ENCODE measurements around the gene RBBP4.
A peak's percentile ranks its signal among the peaks of the same experiment; 100 is the strongest.
"Not testable (repeated sequence)": the region's sequence is repeated elsewhere in the genome, so short reads cannot be mapped to it uniquely, and the experiment has no call there.

The RBBP4 gene

GRCh38 chr1:32693455-32694174, 42.6 kb downstream of the RBBP4 start:
- DNase-seq (ENCODE audit: low read depth) = no peak

DNA sequence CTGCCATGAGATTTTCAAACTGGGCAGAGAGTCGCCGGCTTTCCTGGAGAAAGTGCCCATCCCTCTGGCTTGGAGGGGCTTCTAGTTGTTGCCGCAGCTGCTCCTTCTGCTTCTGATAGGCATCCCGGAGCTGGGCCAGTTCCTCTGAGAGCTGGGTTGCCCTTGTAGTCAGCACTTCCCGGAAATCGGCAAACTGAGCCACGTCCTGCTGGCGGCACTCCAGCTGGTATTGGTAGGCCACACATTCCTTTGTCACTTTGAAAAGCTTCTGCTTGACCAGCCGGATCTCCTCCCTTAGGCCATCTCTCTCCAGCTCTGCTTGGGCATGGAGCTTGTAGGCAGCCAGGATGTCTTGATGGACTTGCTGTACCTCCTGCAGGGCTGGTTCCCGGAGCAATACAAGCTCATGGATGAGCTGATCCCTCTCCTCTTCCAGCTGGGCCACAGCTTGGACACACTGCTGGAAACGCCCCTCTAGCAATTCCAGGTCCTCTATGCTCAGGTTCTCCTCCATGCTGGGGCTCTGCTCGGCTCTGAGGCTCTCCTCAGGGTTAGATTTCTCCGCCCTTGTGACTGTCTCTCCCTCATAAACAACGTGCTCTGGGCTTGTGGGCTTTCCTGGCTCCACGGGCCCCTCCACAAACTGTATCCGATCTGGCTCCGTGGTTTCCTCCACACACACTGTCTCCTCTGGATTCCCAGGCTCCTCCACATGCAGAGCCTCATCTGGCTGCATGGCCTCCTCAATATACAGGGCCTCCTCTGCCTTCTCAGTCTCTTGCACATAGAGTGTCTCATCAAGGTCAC, 44.3 kb downstream of the RBBP4 start:
- no peak for DNase-seq (ENCODE audit: low read depth)

DNA sequence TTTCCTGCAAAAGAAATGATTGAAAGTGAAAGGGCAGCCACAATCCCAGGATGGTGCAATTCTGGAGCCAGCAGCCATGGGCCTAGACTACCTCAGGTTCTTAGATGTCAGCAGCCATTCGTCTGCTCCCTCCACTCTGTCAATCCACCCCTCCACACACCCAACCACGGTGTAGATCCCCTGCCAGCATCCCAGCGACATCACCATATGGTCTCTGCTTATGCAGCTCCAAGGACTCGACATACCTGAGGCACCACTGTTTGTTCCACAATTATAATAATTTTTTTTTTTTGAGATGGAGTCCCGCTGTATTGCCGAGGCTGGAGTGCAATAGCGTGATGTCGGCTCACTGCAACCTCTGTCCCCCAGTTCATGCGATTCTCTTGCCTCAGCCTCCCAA, 45.0 kb downstream of the RBBP4 start:
- no peak for DNase-seq (ENCODE audit: low read depth)

DNA sequence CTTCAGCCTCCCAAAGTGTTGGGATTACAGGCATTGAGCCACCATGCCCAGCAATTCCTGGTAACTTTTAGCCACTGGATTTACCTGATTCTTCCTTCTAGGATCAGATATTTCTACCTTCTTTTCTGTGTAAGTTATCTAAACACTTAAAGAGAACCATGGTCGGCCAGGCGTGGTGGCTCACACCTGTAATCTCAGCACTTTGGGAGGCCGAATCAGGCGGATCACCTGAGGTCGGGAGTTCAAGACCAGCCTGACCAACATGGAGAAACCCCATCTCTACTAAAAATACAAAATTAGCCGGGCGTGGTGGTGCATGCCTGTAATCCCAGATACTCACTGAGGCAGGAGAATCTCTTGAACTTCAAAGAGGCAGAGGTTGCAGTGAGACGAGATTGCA, 46.0 kb downstream of the RBBP4 start:
- DNase-seq (ENCODE audit: low read depth) = not testable (repeated sequence)

- no peak for DNase-seq (ENCODE audit: low read depth)
Measured at GRCh38 chr1:32701421-32701911, 50.5 kb downstream of the RBBP4 start.

- DNase-seq (ENCODE audit: low read depth) = no peak
Measured at GRCh38 chr1:32701951-32702598, 51.1 kb downstream of the RBBP4 start.

DNA sequence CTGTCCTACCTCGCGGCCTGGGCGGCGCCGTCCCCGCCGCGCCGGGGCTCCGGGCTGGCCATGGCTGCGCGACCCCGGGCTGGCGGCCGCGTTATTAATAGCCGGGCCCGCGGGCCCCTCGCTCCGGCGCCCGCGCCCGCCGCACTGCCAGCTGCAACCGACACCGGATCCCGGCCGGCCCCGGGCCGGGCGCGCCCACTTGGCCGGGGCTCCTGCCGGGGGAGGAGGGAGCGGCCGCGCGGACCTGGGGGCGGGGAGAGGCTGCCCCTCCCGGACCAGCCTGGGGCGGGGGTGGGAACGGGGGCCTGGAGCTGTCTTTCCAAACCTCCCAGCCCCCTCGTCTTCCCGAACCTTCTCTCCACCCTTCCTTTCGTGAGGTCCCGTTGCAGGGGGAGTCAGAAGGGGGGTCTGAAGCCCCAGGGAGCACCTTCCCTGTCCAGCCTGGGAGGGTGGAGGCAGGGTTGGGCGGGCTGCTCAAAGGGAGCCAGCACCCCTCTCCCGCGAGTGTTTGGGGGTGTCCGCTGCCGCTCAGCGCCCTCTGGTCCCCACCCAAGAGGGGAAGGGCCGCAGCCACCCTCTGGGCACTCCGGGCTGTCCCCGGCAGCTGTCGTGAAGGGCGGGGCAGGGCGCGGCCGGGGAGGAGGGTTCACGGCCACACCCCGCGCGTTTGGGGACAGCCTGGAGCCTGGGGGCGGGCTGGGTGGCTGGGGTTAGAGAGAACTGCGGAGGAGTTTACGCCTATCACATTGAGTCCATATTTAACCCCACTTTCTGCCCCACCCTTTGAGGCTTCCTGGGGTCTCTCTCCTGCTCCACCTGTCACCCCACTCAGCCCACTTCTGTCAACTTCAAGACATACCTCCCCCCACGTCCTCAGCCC, 51.8 kb downstream of the RBBP4 start, which contains the start of gene SYNC:
Gene SYNC (minus strand): TSS at position 172 of the 880 bp plus-strand sequence. CDS start 110 bp downstream, at position 62.
- no peak for DNase-seq (ENCODE audit: low read depth)

- no peak for DNase-seq (ENCODE audit: low read depth)
Measured at GRCh38 chr1:32703479-32704291, 52.7 kb downstream of the RBBP4 start.

DNA sequence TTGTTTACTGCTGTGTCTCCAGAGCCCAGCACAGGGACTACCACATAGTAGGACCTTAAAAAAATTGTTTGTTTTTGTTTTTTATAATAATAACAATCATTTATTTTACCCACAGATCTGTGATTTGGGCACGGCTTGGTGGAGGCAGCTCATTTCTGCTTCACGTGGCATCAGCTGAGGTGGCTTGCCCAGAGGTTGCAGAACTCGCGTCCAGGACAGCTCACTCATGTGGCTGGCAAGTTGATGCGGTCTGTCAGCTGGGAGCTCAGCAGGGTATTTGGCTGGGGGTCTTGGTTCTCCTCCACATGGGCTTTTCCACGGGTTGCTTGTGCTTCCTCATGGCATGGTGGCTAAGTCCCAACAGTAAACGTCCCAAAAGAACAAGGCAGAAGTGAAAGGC, 54.5 kb downstream of the RBBP4 start:
- DNase-seq (ENCODE audit: low read depth) = no peak

GRCh38 chr1:32706491-32706890, 55.5 kb downstream of the RBBP4 start:
- no peak for DNase-seq (ENCODE audit: low read depth)

GRCh38 chr1:32709075-32709474, 58.1 kb downstream of the RBBP4 start:
- no peak for DNase-seq (ENCODE audit: low read depth)

DNA sequence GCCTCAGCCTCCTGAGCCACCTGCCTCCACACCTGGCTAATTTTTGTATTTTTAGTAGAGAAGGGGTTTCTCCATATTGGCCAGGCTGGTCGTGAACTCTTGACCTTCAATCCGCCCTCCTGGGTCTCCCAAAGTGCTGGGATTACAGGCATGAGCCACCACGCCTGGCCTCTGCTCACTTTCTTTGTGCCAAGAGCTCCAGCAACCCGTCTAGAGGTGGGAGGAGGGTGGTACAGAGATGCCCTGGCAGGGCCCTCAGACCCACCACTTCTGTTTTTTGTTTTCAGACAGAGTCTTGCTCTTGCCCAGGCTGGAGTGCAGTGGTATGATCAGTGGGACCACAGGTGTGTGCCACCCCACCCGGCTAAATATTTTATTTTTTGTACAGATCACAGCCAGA, 58.5 kb downstream of the RBBP4 start:
- DNase-seq (ENCODE audit: low read depth) = no peak

DNA sequence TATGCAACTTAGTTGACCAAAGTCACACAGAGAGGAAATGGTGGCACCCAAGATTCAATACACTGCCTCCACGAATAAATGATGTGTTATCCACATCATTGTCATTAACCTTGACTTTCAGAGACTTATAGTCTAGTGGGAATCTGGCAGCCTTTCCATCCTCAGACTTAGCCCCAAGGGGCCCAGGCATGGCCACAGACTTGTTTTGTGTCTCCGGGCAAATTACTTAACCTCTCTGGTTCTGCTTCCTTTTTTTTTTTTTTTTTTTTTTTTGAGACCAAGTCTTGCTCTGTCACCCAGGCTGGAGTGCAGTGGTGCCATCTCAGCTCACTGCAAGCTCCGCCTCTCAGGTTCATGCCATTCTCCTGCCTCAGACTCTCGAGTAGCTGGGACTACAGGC, 60.2 kb downstream of the RBBP4 start:
- not testable (repeated sequence) for DNase-seq (ENCODE audit: low read depth)

DNA sequence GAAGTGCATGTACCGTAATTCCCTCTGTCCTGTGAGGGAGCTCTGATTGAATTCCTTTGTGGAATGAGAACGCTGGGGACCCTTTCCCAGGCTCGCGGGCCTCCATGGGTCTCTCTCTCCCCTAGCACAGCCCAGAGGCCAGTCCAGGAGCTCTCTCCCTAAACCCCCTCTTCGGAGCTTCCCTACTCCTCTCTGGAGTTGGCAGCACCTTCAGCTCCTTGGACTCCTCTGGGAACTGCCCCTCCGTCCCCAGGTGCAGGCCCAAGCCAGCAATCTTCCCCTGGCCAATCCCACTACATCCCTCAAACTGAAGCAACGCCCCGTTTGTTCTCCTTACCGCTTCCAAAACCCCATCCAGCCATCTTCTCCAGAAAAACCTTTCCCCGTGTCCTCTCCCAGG, 62.1 kb downstream of the RBBP4 start:
- no peak for DNase-seq (ENCODE audit: low read depth)

- DNase-seq (ENCODE audit: low read depth) = no peak
Measured at GRCh38 chr1:32714277-32714676, 63.3 kb downstream of the RBBP4 start.

DNA sequence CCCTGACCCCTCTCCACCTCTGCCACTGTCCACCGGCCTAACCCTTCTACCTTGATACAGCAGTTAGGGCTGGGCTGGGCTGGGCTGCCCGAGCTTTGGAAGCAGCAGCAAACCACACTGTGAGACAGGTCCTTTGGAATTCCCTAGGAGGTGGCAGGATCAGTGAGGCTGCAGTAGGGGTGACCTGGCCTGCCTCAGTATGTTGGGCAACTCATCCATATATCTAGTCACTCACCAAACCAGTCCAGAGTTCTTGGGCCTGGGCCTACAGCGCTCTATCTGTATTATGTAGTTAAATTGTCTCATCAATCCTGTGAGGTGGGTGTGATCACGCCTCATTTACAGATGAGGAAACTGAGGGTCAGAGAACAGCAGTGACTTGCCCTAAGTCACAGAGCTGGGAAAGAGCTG, 64.9 kb downstream of the RBBP4 start:
- no peak for DNase-seq (ENCODE audit: low read depth)

GRCh38 chr1:32716312-32717148, 65.5 kb downstream of the RBBP4 start:
- peak; percentile 32 for DNase-seq (ENCODE audit: low read depth)

GRCh38 chr1:32717503-32717902, 66.5 kb downstream of the RBBP4 start:
- no peak for DNase-seq (ENCODE audit: low read depth)

DNA sequence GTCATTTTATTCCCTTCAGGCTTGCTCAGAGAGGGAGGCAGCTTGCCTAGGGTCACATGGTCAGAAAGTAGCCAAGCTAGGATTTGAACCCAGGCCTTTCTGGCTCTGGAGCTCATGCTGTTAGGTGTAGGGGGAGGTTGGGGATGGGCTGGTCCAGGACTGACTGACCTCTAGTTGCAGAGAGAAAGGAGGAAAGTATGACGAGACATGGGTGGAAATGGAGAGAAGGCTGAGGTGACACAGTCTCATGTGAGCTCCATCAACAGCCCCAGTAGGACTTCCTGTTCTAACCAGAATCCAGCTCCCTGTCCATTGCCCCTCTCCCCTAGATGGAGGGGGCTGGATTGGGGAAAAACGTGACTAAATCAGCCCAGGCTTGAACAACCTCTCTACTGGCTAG, 67.0 kb downstream of the RBBP4 start:
- DNase-seq (ENCODE audit: low read depth) = no peak

DNA sequence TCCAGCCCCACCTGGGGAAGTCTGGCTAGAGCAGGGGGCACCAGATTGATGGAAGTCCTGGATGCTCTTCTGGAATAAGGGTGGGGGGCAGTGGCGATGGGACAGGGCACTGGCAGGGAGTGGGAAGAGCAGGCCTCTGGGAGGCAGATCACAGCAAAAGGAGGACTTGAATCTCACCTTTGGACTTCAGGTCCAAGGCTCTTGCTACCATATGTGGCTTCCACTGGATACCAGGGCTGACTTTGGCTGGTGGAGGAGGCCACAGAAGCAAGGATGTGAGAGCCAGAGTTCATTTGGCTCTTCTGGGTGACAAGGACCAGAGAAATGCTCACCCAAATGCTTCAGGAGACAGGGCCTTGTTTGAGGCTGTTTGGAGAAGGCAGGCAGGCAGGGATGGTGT, 67.5 kb downstream of the RBBP4 start:
- DNase-seq (ENCODE audit: low read depth) = no peak
